Activated CD4-positive, CD25-positive, alpha-beta regulatory T cell treated with anti-CD3 and anti-CD28 coated beads, Interleukin-2, amount 50 U/mL, for 16 hours (primary cell): Measurements from ENCODE around the gene ADGRG3.

ENCODE experiments used
- DNase-seq: peaks from one replicate; pipeline ENCODE4 v3.0.0-alpha.2; 2020; ENCODE audit warnings: low read depth, low spot score

The ADGRG3 gene

GRCh38 chr16:57645691-57646387 is 22.3 kb upstream of the ADGRG3 start:
- no peak for DNase-seq

GRCh38 chr16:57646388-57647039 is 21.6 kb upstream of the ADGRG3 start:
- DNase-seq, result no peak

- no peak for DNase-seq
Observed at GRCh38 chr16:57647136-57647875, 20.8 kb upstream of the ADGRG3 start.

- no peak for DNase-seq
Observed at GRCh38 chr16:57648125-57648524, 20.0 kb upstream of the ADGRG3 start.

DNA sequence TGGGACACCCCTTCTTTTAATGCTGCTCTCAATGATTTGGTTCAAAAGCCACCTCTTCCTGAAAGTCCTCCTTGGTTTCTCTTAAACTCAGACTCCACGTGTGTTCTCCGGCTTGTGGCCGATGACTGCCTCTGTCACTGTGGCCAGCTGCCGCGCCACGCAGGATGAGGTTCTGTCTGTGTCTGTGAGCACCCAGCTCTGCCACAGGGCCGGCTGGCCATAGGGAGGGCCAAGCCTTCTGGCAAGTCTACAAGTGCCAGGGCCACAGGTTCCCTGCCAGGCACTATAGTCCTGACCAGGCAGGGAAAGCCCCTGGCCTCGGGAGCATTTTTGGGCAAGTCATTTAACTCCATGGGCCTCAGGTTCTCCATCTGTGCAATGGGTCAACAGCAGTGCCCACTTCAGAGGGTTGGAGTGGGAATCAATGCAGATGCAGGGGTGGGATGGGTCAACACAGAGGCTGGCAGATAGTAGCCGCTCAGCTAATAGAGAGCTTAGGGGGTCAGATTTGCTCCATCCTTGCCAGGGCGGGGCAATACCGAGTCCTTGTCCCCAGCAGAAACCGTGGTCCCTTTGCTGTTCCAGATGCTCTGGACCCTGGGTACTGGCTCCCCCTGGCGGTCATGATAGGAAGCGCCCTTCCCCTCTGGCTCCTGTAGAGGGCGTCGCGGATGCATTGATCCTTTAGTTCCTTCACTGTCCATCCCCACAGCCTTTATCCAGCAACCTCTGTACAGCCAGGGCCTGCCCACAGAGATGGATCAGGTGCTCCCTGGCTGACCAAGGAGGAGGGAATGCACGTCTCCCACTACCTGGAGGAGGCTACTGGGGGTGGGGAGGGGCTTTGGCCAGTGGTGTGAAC is 19.3 kb upstream of the ADGRG3 start:
- peak; percentile 70 for DNase-seq

DNA sequence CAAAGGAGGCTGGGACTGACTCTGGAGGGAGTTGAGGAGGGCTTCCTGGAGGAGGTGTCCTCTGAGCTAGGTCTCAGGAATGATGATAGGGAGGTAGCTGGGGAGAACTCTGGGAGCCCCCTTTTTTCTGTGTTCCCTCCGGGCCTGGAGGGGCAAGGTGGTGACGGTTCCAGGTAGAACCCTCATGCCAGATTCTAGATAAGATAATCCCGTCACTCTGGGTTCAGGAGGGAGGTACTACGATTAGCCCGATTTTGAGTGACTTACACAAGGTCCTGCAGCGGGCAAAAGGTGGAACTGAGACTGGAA is 18.7 kb upstream of the ADGRG3 start:
- DNase-seq, result no peak

GRCh38 chr16:57649846-57650245 is 18.3 kb upstream of the ADGRG3 start:
- DNase-seq, result no peak

GRCh38 chr16:57651344-57652333 is 16.5 kb upstream of the ADGRG3 start:
- DNase-seq, result no peak

DNA sequence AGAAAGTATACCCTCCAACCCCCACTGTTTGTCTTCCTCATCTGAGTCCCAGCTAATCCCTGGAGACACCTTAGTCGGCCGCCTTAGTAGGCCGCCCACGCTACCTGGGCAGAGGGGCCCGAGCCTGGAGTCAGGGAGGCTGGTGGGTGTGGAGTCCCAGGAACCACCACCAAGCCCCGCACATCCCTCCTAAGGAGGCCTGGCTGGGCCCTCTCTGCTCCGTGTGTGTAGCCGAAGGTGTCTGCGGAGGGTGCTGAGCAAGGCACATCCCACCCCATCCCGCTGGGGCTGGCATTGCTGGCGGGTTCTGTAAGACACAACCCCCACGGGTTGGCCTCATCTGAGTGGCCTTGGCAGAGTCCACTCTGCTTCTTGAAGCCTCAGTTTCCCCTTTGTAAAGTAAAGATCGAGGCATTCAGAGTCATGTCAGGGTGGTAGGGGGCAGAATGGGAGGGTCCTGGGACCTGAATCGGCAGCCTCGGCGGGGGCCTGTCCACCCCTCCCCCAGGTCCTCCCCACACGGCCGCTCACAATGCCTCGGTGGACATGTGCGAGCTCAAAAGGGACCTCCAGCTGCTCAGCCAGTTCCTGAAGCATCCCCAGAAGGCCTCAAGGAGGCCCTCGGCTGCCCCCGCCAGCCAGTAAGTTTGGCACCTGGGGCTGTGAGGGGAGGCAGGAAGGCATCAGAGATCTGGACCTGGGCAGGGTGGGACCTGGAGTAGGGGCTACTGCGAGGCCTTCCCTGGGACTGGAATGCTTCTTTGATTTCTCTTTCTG is 15.2 kb upstream of the ADGRG3 start:
- no peak for DNase-seq

- DNase-seq, result no peak
Observed at GRCh38 chr16:57653936-57654335, 14.2 kb upstream of the ADGRG3 start.

GRCh38 chr16:57656342-57656955 is 11.7 kb upstream of the ADGRG3 start:
- DNase-seq, result no peak

DNA sequence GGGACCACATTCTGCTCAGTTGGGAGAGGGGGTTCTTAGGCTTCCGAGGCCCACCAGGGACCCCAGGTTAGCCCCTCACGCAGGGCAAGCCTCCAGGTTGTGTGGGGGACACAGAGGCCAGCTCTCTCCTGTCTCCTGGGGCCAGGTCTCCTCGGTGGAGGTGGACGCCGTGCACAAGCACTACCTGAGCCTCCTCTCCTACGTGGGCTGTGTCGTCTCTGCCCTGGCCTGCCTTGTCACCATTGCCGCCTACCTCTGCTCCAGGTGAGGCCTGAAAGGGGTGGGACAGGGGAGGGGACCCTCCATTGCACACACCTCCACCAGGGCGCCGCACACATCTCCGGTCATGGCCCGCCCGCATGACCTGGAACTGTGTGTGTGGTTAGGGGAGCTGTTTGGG is 10.9 kb upstream of the ADGRG3 start:
- no peak for DNase-seq

GRCh38 chr16:57658130-57658877 is 9.8 kb upstream of the ADGRG3 start:
- DNase-seq, result no peak

- no peak for DNase-seq
Observed at GRCh38 chr16:57658878-57659674, 9.0 kb upstream of the ADGRG3 start.

DNA sequence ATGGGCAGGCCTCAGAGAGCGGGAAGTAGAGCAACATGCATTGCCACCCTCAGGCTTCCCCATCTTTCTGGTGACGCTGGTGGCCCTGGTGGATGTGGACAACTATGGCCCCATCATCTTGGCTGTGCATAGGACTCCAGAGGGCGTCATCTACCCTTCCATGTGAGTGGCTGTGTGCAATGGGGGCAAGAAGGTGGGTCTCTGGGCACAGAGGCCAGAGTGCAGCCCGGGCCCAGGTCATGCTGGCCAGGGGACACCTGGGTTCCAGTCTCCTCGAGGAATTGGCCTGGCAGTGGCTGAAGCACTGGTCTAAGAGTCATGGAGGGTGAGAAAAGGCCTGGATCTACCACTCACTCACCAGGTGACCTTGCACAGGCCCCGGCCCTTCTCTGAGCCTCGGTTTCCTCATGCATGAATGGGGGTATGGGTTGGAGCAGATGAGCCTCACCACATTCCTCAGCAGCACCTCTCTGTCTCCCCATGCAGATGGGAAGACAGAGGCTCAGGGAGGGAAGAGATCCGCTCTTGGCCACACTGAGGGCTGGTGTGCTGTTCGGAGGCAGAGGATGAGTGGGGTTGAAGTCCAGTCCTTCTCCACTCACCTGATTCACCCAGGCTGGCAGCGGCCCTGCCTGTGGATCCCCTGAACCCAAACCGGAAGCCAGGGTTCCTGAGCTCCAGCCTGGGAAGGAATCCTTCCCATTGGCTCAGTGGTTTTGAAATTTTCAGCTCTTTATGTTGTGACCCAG is 7.2 kb upstream of the ADGRG3 start:
- DNase-seq, result no peak

- no peak for DNase-seq
Observed at GRCh38 chr16:57661510-57661909, 6.6 kb upstream of the ADGRG3 start.
